ENCODE results near the gene EARS2.

The EARS2 gene

GRCh38 chr16:23496821-23497542 is 60.2 kb downstream of the EARS2 start:
- H3K36me3 ChIP-seq: peaks cover 71% of the 10 kb centered on the region
- no peak overlapping the region for H3K27ac ChIP-seq
- no peak for DNase-seq
- TF ChIP-seq CTCF (IDR thresholded peaks at IDR 0.05; ENCODE audit: low read depth, low read length): no peak
- H3K9me3 ChIP-seq (ENCODE audit: severe bottlenecking): no peaks in the 10 kb centered on the region
- H3K27me3 ChIP-seq (ENCODE audit: insufficient read depth, low read depth, severe bottlenecking): no peaks in the 10 kb centered on the region
- H3K4me3 ChIP-seq (ENCODE audit: low read depth, low read length): no peak overlapping the region

GRCh38 chr16:23495671-23496070 is 61.5 kb downstream of the EARS2 start:
- Histone ChIP-seq H3K9me3 (ENCODE audit: severe bottlenecking) (no peaks in the 10 kb centered on the region), H3K27ac (no peak overlapping the region), H3K27me3 (ENCODE audit: insufficient read depth, low read depth, severe bottlenecking) (no peaks in the 10 kb centered on the region), H3K36me3 (peaks cover 72% of the 10 kb centered on the region), H3K4me3 (ENCODE audit: low read depth, low read length) (no peak overlapping the region)
- no peak for TF ChIP-seq CTCF (IDR thresholded peaks at IDR 0.05; ENCODE audit: low read depth, low read length)
- no peak for DNase-seq

- H3K36me3 ChIP-seq: peaks cover 78% of the 10 kb centered on the region
Observed at GRCh38 chr16:23494188-23494587, 63.0 kb downstream of the EARS2 start.

GRCh38 chr16:23491490-23492391 is 65.4 kb downstream of the EARS2 start:
- DNase-seq: no peak
- Histone ChIP-seq H3K36me3 (peaks cover 93% of the 10 kb centered on the region), H3K9me3 (ENCODE audit: severe bottlenecking) (no peaks in the 10 kb centered on the region)

More at GRCh38 chr16:23494188-23494587, 63.0 kb downstream of the EARS2 start:
- H3K27me3 ChIP-seq (ENCODE audit: insufficient read depth, low read depth, severe bottlenecking): no peaks in the 10 kb centered on the region
- no peak for DNase-seq
- H3K27ac ChIP-seq: no peak overlapping the region
- TF ChIP-seq CTCF (IDR thresholded peaks at IDR 0.05; ENCODE audit: low read depth, low read length): no peak
- no peak overlapping the region for H3K4me3 ChIP-seq (ENCODE audit: low read depth, low read length)
- H3K9me3 ChIP-seq (ENCODE audit: severe bottlenecking): no peaks in the 10 kb centered on the region

GRCh38 chr16:23486480-23486879 is 70.7 kb downstream of the EARS2 start:
- DNase-seq: no peak
- no peaks in the 10 kb centered on the region for H3K9me3 ChIP-seq (ENCODE audit: severe bottlenecking)
- no peak for TF ChIP-seq CTCF (IDR thresholded peaks at IDR 0.05; ENCODE audit: low read depth, low read length)
- H3K27me3 ChIP-seq (ENCODE audit: insufficient read depth, low read depth, severe bottlenecking): no peaks in the 10 kb centered on the region
- H3K27ac ChIP-seq: no peak overlapping the region
- peaks cover 94% of the 10 kb centered on the region for H3K36me3 ChIP-seq
- no peak overlapping the region for H3K4me3 ChIP-seq (ENCODE audit: low read depth, low read length)

More at GRCh38 chr16:23491490-23492391, 65.4 kb downstream of the EARS2 start:
- Histone ChIP-seq H3K27ac (no peak overlapping the region), H3K4me3 (ENCODE audit: low read depth, low read length) (no peak overlapping the region), H3K27me3 (ENCODE audit: insufficient read depth, low read depth, severe bottlenecking) (no peaks in the 10 kb centered on the region)
- no peak for TF ChIP-seq CTCF (IDR thresholded peaks at IDR 0.05; ENCODE audit: low read depth, low read length)

Data from WERI-Rb-1 (cell line).